GM10847 (cell line): ENCODE data around the gene KCNJ10.

Source experiments
- POLR2A ChIP-seq: IDR thresholded peaks from 2 replicates; pipeline ENCODE4 v1.6.1; 2011; ENCODE audit not compliant: insufficient read length; ENCODE audit errors: extremely low read depth

The KCNJ10 gene

DNA sequence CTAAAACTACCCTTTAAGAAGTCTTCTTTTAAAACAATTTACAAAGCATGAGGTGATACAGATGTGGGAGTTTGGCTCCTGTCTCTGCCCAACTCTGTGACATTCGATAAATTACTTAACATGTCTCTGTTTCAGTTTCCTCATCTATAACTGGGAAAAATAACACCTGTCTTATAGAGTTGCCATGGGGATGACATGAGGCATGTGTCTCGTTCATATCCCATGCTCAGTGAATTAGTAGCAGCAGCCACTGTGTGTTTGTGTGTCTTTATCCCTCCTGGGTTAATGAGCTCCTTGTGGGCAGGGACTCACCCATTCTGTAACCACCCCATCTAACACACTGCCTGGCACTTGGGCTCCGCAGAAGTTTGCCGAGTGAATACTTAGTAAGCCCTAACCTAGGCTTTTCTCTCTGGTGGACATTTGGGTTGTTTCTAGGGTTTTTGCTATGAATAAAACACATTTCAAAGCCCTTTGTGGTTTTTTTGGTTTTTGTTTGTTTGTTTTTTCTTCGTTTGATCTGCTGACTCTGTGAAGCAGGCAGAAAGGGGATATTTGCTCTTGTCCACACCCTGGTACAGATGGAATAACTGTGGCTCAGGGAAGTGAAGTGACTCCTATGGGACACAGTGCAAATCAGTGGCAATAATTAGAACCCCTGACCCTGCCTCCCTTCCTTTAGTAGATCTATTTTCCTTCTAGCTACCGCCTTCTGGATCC lies 10.6 kb upstream of the KCNJ10 start:
- no peak for TF ChIP-seq POLR2A

DNA sequence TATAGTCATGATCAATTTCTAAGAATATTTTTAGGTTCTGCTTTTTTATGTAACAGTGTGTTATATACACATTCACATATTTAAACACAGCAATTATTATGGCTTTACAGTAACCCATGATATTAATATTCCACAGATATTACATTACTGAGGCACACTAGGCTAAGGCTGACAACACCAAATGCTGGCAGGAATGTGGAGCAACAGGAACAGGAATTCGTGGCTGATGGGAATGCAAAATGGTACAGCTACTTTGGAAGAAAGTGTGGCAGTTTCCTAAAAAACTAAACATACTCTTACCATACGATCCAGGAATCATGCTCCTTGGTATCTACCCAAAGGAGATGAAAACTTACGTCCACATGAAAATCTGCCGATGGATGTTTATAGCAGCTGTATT lies 9.5 kb upstream of the KCNJ10 start:
- TF ChIP-seq POLR2A = no peak

DNA sequence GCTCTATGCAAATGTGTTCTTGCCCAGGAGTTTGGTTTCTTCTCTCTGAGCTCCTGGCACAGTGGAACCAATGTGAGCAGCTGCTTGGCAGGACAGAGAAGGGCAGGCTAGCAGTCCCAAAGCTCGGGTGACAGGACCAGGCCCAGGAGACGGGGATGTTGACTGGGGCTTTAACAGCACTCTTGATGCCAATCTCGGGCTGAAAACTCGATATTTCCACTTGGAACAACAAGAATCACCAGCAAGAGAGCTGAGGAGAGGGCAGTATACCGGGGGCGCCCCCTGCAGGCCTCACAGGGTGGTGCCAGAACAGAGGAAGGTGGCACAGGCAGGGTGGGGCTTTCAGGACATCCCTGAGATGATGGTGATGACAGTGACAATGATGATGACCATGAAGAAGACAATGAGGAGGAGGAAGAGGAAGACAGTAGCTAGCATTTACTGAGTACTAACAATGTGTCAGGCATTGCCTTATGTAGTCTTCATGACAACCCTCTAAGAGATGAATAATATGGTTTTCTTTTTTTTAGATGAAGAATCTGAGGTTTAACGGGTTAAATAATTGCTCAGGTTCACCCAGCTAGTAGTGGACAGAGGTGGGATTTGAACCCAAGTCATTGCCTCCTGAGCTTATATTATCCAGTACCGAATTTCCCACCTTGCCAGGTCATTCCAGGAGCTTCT lies 8.7 kb upstream of the KCNJ10 start:
- no peak for TF ChIP-seq POLR2A

DNA sequence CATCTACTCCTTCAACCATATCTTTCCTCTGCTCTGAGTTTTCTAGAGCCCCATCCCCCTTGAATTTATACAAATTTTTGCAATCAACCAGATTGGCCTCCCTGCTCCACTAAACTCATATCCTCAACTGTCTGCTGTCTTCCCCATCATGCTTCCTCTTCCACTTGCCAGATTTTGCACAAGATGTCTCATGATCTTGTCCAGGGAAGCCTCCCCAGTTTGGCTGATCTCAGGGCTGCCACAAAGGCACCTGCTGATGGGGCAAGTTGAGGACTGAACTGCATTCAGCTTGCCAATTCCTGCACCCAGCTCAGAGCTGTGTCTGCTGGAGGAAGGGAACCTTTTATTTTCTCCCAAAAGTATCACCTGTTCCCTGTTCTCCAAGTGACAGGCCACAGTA lies 7.5 kb upstream of the KCNJ10 start:
- no peak for TF ChIP-seq POLR2A

DNA sequence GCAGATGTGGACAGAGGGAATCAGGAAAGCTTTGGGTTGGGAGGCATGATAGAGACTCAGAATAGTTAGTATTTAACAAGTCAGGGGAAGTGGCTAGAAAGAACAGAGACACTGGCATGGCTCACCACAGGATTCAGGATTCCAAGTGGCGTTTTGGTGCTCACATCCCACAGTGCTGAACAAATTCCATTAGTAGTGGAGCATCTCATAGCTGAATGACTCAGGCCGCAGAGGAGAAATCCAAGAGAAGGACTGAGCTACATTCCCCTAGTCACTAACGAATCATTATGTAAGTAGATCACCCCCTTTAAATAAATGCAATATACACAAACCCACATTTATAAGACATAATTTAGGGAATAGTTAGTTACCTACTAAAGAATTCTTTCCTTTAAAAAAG lies 6.3 kb upstream of the KCNJ10 start:
- TF ChIP-seq POLR2A = no peak

DNA sequence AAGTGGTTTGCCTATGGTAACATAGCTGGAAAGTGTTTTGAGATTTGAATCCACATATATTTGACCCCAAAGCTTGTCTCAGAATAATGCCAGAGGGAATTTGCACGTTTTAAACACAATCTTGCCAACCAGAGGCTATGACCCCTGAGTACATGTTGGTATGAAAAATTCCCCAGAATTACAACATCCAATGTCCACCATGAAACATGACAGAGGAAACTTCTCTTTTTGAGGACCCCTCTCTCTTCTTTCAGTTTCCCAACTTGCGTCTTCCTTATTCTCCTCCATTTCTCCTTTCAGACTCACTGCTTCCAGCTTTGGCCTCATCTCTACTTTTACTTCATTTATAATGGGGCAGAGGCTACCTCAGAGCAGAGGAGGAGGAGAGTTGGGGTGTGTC lies 5.9 kb upstream of the KCNJ10 start:
- no peak for TF ChIP-seq POLR2A

DNA sequence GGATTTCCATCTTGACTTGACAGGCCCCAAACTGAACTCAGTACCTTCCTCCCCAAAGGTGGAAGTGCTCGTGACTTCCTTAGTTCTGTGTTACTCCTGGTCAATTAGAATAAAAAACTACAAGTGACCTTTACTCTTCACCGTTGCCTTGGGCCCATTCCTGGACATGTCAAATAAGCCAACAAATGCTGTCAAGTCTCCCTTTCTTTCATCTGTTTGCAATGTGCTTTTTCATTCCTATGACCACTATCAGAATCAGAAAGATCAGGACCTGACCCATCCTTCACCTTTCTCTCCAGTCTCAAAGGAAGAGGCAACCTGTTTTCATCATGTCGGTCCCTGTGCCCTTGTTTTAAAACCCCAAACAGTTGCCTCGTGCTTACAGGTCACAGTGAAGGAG lies 4.9 kb upstream of the KCNJ10 start:
- no peak for TF ChIP-seq POLR2A

DNA sequence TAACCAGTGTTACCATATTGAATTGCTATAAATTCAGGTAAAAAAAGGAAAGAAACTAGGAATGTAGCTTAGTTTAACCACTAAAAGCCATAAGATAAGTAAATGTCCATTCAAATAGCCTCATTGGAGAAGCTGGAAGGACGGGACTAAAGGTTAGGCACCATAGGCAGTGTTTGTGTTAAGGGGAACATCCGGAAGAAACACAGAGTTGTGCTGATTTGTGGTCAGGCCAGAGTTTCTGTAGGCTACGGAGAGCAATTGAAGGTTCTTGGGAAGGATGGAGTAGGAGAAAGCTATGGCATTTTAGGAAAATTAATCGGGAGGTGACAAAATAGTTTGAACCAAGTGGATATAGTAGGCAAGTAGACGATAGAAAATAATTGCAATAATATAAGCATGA lies 1.3 kb upstream of the KCNJ10 start:
- TF ChIP-seq POLR2A = no peak

DNA sequence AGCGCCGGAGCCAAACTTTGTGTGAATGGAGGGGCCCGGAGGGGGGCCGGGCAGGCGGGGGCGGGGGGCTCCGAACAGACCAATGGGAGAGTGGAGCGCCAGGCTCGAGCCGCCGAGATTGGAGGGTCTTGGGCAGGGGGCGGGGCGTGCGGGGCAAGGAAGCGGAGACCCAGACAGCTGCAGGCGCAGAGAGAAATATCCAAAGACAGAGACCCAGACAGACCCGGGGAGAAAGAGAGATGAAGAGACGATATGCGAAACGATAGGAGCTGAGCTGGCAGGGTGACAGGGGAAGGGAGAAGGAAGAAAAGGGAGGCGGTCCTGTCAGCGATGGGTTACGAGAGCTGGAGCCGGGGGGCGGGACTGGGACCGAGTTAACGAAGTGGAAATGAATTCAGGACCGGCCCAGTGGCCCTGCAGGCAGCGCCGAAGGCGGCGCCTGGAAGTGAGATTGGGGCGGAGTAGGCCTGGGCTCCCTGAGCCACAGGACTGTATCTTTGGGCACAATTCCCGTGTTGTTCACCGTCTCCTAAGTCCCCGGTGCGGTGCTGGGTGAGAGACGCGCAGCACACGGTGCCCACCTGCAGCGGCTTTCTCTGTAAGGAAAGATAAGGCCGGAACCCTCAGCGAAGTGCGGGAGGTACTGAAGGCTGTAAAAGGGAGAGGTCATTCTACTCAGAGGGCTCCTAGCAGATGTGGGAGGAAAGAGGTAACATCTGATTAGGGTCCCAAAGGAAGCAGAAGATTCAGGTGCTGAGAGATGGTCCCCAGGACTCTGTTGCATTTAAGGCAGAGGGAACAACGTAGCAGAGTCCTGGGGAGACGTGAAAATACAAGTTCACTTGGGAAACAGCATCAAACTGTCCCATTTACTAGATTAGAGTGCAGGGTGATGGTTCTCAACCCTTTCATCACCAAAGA lies 543 bp upstream of the KCNJ10 start:
- no peak for TF ChIP-seq POLR2A

DNA sequence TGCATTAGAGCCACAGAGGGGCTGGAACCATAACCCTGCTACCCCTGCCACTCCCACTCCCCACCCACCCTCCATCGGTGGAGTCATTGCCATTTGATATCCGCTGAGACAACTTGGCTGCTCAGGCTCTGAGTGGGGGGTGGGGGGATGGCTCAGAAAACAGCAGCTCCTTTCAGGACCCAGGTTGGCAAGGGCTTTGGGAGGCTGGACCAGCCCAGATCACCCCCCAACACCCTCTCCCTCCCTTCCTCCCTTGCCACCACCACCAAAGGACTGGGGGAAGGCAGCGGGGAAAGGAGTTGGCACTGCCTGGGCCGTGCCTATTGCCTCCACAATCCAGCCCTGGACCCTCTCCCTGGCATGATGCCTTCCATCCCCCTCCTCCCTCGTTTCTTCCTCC lies 1.7 kb downstream of the KCNJ10 start:
- no peak for TF ChIP-seq POLR2A

DNA sequence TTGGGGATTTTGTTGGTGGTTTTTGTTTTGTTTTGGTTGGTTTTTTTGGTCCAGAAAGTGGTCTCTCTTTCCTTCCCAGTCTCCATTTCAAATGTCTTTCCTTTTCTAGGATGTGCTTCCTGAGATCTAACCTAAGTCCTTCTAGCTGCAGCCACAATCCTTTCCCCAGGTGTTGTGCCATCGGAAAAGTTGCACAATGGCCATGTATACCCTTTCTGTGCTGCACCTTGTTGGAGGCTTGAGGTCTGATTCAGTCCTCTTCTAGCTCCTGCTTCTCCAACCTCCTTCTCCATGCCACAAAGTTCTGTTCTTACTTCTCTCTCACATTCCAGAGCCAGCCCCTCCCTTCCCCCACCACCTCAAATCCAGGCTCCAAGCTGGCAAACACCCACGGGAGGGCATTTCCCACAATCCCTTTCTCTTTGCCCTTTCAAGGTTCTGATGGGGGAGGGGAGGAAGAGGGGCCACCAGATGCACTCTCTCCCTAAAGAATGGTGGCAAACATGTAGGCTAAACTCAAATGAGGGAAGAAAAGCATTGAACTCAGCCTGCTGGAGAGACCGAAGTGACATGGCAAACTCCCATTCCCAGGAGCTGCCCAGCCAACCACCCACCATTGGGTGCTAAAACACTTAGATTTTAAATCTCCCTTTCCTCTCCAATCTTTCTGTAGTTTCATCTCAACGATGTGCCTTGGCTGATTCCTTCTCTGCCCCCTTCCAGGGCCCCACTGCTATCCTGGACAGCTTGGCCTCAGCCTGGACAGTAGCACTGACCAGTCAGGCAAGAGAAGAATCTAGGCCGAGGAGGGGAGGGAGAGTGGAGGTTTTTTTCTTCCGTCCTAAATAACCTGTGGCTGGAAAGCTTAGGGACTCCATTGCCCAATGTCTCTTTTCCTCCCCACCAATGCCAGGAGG lies 2.9 kb downstream of the KCNJ10 start:
- TF ChIP-seq POLR2A = no peak

DNA sequence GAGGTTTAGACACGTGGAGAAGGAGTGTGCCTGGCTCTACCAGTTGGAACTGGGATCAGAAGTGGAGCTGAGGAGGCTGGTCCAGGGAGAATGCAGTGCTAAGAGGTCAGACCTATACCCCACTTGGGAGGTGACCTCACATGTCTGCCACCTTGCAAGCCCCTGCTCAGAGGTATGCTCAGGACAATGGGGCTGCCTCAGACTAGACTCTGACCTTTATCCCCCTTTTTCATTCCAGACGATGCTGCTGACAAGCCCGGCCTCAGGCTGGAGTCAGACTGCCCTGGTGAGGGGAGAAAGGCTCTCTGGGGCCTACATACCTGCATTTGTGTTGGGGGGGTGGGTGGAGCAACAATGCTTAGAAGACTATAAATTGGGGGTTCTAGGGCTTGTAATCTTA lies 5.2 kb downstream of the KCNJ10 start:
- no peak for TF ChIP-seq POLR2A

DNA sequence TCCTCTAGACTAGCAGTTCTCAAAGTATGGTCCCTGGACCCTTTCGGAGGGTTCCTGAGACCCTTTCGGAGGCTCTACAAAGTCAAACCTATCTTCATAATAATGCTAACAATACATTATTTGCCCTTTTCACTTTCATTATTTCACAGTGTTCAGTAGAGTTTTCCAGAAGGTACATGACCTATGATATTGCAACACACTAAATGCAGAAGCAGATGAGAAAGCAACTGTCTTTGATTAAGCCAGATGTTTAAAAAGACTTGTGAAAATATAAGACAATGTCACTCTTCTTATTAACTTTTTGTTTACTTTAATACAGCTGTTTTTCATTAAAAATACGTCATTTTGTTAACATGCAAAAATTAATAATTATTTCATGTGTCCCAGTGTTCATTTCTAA lies 5.8 kb downstream of the KCNJ10 start:
- TF ChIP-seq POLR2A = no peak

DNA sequence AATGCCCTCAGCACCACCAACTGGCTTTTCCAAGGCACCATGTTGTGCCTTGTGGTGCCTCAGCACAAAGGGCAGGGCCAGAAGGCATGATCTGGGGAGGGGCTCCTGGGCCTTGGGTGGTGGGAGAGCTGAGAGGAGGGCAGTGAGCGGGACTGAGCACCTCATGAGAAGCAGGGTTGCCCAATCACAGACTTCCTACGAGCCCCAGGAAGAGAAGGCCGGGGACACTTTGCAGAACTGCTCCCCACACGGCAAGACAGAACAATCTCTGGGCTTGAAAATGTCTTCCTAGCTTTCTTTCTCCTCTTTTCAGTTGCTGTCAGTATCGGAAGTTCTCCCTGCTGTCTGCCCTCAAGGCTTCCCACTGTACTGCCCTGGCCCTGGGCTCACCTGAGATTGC lies 6.8 kb downstream of the KCNJ10 start:
- TF ChIP-seq POLR2A = no peak

DNA sequence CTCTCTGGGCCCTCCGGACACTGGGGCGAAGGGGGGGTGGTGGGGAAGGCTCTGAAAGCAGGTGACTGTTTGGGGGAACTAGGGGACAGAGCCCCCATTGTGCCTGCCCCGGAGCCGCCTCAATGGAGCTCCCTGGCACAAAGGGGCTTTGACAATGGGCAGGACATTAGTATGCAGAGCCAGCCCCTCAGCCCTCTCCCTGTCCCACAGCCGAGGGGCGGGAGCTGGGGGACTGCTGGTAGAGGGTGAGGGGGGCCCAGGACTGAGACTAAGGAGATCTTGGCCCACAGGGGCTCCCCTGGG lies 7.8 kb downstream of the KCNJ10 start:
- no peak for TF ChIP-seq POLR2A

DNA sequence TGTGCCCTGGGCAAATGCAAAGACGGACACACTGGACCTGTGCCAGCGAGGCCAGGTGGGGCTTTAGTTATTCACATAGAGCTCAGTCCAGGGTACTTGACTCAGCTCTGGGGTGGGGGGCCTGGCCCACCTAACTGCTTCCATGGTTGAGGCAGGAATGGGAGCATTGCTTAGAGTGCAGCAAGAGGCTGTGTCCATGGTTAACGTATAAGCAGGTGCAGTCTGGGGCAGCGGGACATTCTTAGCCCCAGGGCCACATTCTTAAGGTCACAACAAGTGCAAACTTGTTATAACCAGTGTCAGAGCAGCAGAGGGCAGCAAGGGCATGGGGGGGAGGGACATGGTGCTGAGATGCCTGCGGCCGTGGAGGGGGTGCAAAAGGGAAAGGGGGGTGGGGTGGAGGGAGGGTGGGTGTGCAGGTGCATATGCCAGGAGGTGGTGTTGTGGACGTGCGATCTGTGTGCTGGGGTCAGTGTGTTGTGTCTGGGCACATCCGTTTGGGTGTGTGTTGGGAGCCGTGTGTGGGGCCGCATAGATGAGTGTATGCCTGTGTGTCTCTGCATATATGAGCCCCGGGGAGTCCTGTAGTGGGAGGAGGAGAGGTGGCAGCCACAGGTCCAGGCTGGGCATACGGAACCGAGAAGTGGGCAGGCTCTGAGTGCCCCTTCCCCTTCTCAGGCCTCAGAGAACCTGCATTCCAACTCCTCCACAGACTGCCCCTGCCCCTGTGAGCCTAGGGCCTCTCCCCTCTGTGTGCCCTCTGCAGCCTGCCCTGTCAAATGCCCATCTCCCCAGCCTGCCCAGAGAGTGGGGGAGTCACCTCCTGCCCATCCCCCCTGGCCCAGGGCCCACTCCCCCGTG lies 8.4 kb downstream of the KCNJ10 start:
- no peak for TF ChIP-seq POLR2A
